ENCODE measurements around the gene ENKD1.

- no peak for TF ChIP-seq POLR2A (IDR thresholded peaks at IDR 0.05; ENCODE audit: low read depth, low read length)
- TF ChIP-seq JUND (IDR thresholded peaks at IDR 0.05; ENCODE audit: low read depth, low read length), result no peak
These were observed 19.4 kb downstream of the ENKD1 start for GRCh38 chr16:67647111-67647651.

Measured in GM12878 (cell line).